Measurements from ENCODE around the gene SPATA19.
A peak's percentile ranks its signal among the peaks of the same experiment; 100 is the strongest.

Gene SPATA19

GRCh38 chr11:133809569-133810491 is 35.5 kb downstream of the SPATA19 start:
- TF ChIP-seq CTCF (conservative IDR thresholded peaks at IDR 0.05; ENCODE audit: low read depth, low read length) = no peak
- H3K4me3 ChIP-seq (ENCODE audit: low read depth, low read length) = no peak overlapping the region
- no peak for DNase-seq (ENCODE audit: low read depth)

DNA sequence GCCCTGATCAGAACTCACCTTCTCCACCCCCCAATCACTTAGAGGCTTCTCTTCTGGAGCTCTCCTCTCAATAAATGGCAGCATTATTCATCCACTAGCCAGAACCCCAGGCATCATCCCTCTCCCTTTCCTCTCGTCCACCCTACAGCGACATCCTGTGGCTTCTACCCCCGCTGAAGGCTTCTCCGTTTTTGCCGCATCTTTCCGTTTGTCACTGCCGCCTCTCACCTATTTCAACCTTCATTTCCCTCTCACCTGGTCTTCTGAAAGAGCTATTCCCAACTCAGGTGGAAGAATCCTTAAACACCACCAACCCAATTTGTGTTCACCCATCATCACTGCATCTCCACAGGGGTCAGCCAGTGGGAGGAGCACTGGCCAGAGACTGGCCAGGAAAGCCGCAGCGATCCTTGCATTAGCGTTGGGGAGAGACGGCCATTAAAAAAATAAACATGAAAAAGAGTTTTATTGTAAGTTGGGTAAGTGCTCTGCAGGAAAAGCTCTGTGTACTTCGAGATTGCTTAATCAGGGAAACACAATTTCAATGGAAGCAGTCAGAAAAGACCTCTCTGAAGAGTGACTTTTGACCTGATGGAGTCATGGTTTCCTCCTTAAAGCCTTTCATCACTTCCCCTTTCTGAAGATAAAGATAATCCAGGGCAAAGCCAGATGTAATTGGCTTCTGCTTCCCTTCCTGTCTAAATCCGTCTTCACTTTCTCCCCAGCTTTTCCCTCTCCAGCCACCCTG is 36.7 kb downstream of the SPATA19 start:
- DNase-seq (ENCODE audit: low read depth) = peak; percentile 6
- no peak for TF ChIP-seq CTCF (conservative IDR thresholded peaks at IDR 0.05; ENCODE audit: low read depth, low read length)
- H3K4me3 ChIP-seq (ENCODE audit: low read depth, low read length) = no peak overlapping the region

GRCh38 chr11:133803026-133803425 is 42.3 kb downstream of the SPATA19 start:
- TF ChIP-seq CTCF (conservative IDR thresholded peaks at IDR 0.05; ENCODE audit: low read depth, low read length) = no peak
- no peak overlapping the region for H3K4me3 ChIP-seq (ENCODE audit: low read depth, low read length)
- DNase-seq (ENCODE audit: low read depth) = no peak

GRCh38 chr11:133801356-133801755 is 44.0 kb downstream of the SPATA19 start:
- TF ChIP-seq CTCF (conservative IDR thresholded peaks at IDR 0.05; ENCODE audit: low read depth, low read length) = no peak
- no peak overlapping the region for H3K4me3 ChIP-seq (ENCODE audit: low read depth, low read length)
- no peak for DNase-seq (ENCODE audit: low read depth)

GRCh38 chr11:133800666-133801065 is 44.6 kb downstream of the SPATA19 start:
- DNase-seq (ENCODE audit: low read depth) = no peak
- TF ChIP-seq CTCF (conservative IDR thresholded peaks at IDR 0.05; ENCODE audit: low read depth, low read length) = no peak
- H3K4me3 ChIP-seq (ENCODE audit: low read depth, low read length) = no peak overlapping the region

DNA sequence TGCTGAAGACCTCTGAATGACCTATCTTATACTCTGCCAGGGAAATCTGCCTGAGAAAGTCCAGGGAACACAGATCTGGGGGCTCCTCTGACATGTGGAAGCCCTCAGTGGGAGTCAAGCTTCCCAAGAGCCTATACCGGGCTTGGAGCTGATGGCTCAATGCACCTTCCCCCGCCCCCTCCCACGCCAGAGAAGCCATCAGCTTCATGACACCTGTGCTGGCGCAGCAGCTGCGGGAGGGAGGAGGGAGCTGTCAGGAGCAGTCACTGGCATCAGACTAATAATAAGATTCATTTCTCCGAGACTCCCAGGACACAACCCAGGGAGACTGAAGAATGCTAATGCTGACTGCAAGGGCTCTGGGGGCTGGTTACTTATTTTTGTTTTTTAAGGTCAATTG is 47.8 kb downstream of the SPATA19 start:
- no peak for DNase-seq (ENCODE audit: low read depth)
- TF ChIP-seq CTCF (conservative IDR thresholded peaks at IDR 0.05; ENCODE audit: low read depth, low read length) = no peak
- no peak overlapping the region for H3K4me3 ChIP-seq (ENCODE audit: low read depth, low read length)

All from choroid plexus epithelial cell (primary cell).